Fibroblast of peridontal ligament (primary cell): ENCODE results near the gene HIKESHI.

Experiments used
- DNase-seq: peaks from one replicate; pipeline ENCODE4 v3.0.0-alpha.2; 2010; ENCODE audit errors: extremely low read depth

HIKESHI gene, protein sequence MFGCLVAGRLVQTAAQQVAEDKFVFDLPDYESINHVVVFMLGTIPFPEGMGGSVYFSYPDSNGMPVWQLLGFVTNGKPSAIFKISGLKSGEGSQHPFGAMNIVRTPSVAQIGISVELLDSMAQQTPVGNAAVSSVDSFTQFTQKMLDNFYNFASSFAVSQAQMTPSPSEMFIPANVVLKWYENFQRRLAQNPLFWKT

DNA sequence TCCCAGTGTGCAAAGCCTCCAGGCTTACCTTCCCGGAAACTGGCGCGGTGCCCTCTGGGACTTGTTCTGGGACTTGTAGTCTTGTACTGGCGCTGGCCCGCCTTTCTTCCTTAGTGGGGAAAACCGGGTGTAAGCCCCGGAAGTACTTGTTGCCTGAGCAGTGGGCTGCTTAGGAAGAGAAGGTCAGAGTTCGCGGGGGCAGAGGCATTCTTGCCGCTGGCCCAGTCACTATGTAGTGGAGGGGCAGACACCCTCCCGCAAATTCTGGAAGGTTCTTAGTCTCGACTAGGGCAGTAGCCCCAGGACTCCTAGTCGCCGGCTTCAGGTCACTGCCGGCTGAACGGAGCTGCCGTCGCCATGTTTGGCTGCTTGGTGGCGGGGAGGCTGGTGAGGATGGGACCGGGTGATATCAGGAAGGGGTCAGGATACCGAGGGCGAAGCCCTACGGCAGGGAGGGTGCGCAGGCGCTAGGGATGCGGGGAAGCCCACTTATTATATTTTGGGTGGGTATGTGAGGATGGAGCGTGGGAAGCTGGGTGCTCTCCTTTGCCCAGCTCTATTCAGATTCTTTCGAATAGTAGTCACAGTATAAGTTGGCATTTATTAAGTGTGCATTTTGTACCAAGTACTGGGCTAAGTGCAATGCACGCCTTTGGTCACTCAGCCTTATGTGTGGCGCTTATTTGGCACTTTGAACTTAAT lies at the start of gene HIKESHI:
Gene HIKESHI, plus strand, starts transcription at position 149 of the 702 bp plus-strand sequence. Its CDS starts 209 bp downstream, at position 358.
- peak; percentile 98 for DNase-seq

DNA sequence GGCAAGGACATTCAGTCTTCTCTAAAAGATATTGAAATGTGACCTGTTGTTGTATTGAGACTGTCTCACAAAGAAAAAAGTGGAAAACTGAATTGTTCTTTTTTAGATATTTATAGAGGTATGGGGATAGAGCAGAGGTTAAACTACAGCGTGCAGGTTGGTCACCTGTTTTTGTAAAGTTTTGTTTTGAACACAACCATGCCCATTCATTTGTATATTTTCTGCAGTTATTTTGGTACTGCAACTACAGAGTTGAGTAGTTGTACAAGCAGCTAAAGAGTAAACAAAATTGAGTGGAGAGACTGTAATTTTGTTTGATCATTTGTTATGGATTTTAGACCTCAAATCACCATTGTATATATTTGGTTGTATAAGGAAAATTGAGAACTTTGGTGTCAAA lies 46.1 kb upstream of the HIKESHI start:
- no peak for DNase-seq

DNA sequence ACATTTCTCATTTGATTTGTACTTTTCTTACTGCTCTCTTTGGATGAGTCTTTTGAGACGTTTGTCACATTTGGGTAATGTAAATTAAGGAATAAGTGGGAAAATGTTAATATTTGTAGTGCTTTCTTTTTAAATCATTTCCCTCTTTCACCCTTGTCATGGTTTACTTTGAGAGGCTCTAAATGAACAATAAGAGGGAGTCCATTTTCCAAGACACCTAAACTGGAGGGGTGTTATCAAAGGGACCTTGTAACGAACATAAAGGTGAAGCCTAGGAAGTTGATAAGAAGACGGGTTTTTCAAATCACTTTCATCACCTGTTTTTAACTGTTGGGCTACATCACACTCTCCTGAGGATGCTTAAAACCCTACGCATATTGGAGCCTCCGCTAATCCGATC lies 45.4 kb upstream of the HIKESHI start:
- DNase-seq, result no peak

DNA sequence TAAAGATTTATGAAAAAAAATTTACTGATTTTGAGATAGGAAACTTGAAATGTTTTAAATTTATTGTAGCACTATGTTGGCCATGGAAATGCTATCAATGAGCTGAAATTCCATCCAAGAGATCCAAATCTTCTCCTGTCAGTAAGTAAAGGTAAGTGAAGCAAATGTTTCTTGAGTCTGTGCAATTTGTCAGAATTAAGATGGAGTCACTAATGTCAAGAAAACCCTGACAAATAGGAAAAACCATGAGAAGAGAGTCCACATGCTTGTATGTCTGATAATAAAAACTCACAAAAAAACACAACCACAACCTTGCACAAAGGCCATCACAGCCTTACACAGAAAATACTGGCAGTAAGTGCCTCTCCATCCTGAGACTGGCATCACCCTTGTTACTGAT lies 44.6 kb upstream of the HIKESHI start:
- DNase-seq, result no peak

DNA sequence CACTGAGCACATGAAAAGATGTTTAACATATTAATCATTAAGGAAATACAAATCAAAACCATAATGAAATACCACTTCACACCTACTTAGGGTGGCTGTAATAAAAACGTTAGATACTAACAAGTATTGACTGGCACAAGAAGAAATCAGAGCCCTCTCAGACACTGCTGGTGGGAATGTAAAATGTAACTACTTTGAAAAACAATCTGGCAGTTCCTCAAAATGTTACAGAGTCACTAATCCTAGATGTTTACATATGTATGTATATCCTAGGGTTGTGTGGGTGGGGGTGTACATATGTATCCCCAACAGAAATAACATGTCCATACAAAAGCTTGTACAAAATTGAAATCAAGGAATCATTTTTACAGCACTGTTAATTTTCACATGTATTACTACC lies 42.3 kb upstream of the HIKESHI start:
- no peak for DNase-seq

- DNase-seq, result no peak
These were observed 40.7 kb upstream of the HIKESHI start for GRCh38 chr11:86261328-86261727.

DNA sequence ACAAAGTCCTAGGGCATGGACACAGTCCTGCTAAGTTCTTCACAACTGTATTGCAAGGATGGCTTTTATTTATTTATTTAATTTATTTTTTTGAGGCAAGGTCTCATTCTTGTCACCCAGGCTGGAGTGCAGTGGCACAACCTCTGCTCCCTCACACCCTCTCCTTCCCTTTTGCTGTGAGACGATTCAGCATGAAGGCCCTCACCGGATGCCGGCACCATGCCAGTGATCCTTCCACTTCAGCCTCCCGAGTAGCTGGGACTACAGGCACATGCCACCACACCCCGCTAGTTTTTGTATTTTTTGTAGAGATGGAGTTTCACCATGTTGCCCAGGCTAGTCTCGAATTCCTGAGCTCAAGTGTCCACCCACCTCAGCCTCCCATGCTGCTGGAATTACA lies 39.7 kb upstream of the HIKESHI start:
- no peak for DNase-seq

DNA sequence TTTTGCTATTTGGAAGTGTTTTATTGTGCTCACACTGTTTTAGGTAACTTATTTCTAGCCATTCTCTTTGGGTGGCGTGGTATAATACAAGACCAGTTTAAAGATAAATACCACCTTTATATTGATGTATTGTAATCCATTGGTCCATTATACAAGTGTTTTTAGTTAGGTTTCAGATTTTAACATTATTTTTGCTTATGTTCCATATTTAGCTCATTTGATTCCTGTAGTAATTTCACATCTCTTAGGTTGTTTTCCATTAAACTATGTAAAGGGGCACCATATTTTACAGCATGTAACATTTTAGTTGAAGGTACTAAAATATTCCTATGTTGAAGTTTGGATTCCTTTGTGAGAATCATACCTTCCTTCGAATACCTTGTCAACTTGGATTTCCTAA lies 37.4 kb upstream of the HIKESHI start:
- no peak for DNase-seq

- no peak for DNase-seq
These were observed 36.8 kb upstream of the HIKESHI start for GRCh38 chr11:86265194-86265593.

GRCh38 chr11:86269645-86270044 lies 32.4 kb upstream of the HIKESHI start:
- DNase-seq, result no peak

GRCh38 chr11:86274503-86274902 lies 27.5 kb upstream of the HIKESHI start:
- DNase-seq, result no peak

GRCh38 chr11:86274999-86275398 lies 27.0 kb upstream of the HIKESHI start:
- no peak for DNase-seq

GRCh38 chr11:86275493-86276370 lies 26.3 kb upstream of the HIKESHI start:
- no peak for DNase-seq

DNA sequence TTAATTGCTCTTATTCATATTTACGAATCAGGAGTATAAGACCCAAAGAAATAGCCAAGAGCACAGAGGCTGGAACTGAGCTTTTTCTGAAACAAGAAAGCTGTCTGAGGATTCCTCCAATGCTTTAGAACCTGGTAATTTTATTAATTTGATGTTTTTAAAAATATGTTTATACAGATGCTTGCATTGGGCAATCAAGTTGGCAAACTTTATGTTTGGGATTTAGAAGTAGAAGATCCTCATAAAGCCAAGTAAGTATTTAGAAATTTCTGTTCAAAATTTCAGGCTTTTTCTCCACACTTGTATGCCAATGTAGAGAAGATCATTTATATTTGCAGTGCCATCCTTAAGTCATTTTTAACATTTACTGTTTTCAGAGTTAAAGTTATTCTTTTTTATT lies 24.3 kb upstream of the HIKESHI start:
- DNase-seq, result peak; percentile 18

- DNase-seq, result no peak
These were observed 23.8 kb upstream of the HIKESHI start for GRCh38 chr11:86278226-86278625.

DNA sequence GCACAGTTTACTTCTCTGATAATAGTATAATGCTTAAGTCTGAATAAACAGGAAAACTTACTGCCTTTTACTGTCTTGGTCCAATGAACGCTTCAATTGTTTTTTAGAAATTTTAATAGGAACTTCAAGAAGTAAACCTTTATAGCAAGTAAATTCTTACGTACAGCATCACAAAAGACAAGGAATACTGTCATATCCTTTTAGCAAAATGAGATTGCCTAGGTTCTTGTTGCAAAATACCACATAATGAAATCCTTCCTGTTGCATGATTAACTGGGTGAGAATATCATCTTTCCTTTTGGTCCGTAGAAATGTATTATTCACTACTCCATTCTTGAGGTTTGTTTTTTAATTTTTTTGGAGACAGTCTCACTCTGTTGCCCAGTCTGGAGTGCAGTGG lies 22.3 kb upstream of the HIKESHI start:
- DNase-seq, result no peak

GRCh38 chr11:86287468-86287796 lies 14.6 kb upstream of the HIKESHI start:
- DNase-seq, result no peak

GRCh38 chr11:86288776-86289507 lies 13.1 kb upstream of the HIKESHI start:
- peak; percentile 10 for DNase-seq

DNA sequence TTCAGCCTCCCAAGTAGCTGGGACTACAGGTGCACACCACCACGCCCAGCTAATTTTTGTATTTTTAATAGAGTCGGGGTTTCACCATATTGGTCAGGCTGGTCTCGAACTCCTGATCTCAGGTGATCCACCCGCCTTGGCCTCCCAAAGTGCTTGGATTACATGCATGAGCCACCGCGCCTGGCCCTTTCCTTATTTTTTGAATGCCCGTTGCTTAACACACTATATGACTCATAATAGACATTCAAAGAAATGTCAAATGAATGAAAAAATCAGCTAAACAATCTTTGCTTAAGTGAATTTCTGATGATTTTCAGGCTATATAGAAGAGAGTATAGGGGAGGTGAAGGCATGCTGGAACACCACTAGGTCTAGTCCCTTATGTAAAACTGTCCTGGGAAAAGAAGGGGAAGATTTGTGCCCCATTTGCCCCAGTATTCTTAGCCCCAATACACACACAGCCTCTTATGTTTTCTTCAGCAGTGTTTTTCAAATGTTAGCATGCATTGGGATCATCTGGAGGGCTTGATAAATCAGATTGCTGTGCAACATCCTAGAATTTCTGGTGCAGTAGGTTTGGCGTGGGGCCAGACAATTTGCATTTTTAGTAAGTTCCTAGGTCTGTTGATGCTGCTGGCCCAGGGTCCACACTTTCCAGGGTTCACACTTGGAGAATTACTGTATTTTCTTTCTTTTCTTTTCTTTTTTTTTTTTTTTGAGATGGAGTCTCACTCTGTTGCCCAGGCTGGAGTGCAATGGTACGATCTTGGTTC lies 12.3 kb upstream of the HIKESHI start:
- peak; percentile 20 for DNase-seq

DNA sequence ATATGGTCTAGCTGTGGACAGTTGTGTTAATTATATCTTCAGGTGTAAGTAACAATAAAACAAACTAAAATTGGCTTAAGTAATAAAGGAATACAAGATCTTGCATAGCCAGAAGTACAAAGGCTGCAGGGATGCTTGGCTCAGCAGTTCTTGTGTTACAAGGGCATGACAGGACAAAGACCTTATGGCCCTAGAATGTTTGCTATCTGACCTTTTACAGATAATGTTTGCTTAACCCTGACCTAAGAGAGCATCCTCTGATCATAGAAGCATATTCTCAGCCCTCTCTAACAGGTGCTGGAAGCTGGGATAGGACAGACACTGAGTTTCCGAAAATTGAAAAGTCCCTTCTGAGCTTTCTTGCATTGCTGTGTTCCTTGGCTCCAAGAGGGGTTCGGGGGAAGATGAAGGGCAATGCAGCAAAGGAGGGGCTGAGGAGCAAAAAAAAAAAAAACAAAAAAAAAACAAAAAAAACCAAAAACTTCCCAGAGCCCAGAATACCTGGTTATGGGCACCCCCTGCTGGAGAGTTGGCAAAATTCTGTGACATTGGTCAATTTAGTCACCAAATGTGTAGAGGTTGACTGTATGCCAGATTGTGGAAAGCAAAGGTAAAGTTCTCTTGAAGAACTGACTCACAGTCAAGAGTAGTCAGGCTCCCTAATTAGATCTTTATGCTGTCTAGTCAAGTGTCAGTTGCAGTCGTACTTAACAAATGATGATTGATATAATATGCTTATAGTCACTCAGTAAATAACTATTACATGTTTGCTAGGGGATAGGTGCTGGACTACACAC lies 10.4 kb upstream of the HIKESHI start:
- peak; percentile 60 for DNase-seq
